ENCODE data around the gene AADACL3. TPM values are rescaled to one million over a fixed set of nuclear protein-coding genes. Genes with fewer than 3 reads are reported as not detected.

AADACL3 gene
- total RNA-seq, 1 experiment from 2014 or later = not detected

DNA sequence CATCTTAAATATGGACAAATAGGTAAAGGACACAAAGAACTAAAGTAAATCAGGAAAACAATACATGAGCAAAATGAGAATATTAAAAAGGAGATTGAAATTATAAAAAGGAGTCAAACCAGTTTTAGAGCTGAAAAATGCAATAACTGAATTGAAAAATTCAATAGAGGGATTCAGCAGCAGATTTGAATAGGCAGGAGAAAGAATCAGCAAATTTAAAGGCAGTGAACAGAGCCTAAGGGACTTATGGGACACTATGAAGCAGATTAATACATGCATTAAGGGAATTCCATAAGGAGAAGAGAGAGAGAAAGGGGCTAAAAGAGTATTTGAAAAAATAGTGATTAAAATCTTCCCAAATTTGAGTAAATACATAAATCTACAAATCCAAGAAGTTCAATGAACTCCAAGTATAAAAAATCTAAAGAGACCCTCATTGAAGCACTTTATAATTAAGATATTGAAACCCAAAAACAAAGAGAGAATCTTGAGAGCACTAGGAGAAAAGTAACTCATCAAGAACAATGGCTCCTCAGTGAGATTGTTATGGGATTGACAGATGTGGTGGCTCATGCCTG lies 33.0 kb downstream of the AADACL3 start:
- peaks cover 43% of the 10 kb centered on the region for H3K27me3 ChIP-seq (ENCODE audit: low read length)
- no peaks in the 10 kb centered on the region for H3K79me2 ChIP-seq (ENCODE audit: low read length)
- no TSS peak for BruUV-seq (replicated peaks)
- no peak overlapping the region for H3K4me2 ChIP-seq (ENCODE audit: low read length)
- TF ChIP-seq, protein P1, sequence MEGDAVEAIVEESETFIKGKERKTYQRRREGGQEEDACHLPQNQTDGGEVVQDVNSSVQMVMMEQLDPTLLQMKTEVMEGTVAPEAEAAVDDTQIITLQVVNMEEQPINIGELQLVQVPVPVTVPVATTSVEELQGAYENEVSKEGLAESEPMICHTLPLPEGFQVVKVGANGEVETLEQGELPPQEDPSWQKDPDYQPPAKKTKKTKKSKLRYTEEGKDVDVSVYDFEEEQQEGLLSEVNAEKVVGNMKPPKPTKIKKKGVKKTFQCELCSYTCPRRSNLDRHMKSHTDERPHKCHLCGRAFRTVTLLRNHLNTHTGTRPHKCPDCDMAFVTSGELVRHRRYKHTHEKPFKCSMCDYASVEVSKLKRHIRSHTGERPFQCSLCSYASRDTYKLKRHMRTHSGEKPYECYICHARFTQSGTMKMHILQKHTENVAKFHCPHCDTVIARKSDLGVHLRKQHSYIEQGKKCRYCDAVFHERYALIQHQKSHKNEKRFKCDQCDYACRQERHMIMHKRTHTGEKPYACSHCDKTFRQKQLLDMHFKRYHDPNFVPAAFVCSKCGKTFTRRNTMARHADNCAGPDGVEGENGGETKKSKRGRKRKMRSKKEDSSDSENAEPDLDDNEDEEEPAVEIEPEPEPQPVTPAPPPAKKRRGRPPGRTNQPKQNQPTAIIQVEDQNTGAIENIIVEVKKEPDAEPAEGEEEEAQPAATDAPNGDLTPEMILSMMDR (conservative IDR thresholded peaks at IDR 0.05; ENCODE audit: low read depth, low read length) = no peak
- TF ChIP-seq EZH2phosphoT487 (IDR thresholded peaks at IDR 0.05; ENCODE audit: borderline replicate concordance, low read length) (no peak), EZH2 (IDR thresholded peaks at IDR 0.05; ENCODE audit: low read length, unreplicated experiment) (no peak)
- ChIA-PET CTCF (no interaction called here), POLR2A (ENCODE audit: unreplicated experiment) (no interaction called here)
- no peaks in the 10 kb centered on the region for H3F3A ChIP-seq (ENCODE audit: low read length, unreplicated experiment)
- H3K9me2 ChIP-seq (replicated peaks; ENCODE audit: low read length) = no peaks in the 10 kb centered on the region
- no peak overlapping the region for H2AFZ ChIP-seq (ENCODE audit: low read length)
- no peaks in the 10 kb centered on the region for H4K20me1 ChIP-seq (ENCODE audit: low read length)
- no peaks in the 10 kb centered on the region for H3K36me3 ChIP-seq (ENCODE audit: low read depth, low read length)
- H3K4me1 ChIP-seq (ENCODE audit: insufficient read depth, low read length) = no peaks in the 10 kb centered on the region
- intact Hi-C loops (cut with micrococcal nuclease) = no loop called here
- H3K27ac ChIP-seq (ENCODE audit: low read length) = no peak overlapping the region
- no peak overlapping the region for H3K4me3 ChIP-seq (ENCODE audit: low read length)
- DNase-seq (no peak), ATAC-seq (no peak)
- H3K9me3 ChIP-seq (ENCODE audit: low read length) = 0 out of 2 replicates have a peak, but pooled peaks cover 5% of the 10 kb centered on the region
- H3K9ac ChIP-seq (ENCODE audit: low read length) = no peak overlapping the region

DNA sequence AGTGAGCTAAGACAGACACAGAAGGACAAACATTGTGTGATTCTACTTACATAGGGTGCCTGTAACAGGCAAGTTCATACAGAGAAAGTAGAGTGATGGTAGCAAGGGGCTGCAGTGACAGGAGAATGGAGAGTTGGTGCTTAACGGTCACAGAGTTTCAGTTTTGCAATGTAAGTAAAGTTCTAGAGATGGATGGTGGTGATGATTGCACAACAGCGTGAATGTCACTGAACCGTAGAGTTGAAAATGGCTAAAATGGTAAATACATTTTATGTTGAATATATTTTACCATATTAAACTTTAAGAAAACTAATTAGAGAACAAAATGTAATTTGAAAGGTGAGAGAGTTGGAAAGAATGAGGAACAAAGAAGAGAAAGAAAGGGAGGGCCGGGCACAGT lies 38.8 kb downstream of the AADACL3 start:
- no peak for DNase-seq
- peaks cover 86% of the 10 kb centered on the region for H3K27me3 ChIP-seq (ENCODE audit: low read length)
- H3K4me1 ChIP-seq (ENCODE audit: insufficient read depth, low read length) = no peaks in the 10 kb centered on the region
- ChIA-PET POLR2A (ENCODE audit: unreplicated experiment) (no interaction called here), CTCF (no interaction called here)
- no peaks in the 10 kb centered on the region for H3K36me3 ChIP-seq (ENCODE audit: low read depth, low read length)
- no peak overlapping the region for H3K4me2 ChIP-seq (ENCODE audit: low read length)
- no peak for TF ChIP-seq EZH2 (IDR thresholded peaks at IDR 0.05; ENCODE audit: low read length, unreplicated experiment)
- TF ChIP-seq EZH2phosphoT487 (IDR thresholded peaks at IDR 0.05; ENCODE audit: borderline replicate concordance, low read length) = no peak
- TF ChIP-seq, protein P1 (conservative IDR thresholded peaks at IDR 0.05; ENCODE audit: low read depth, low read length) = no peak
- no peaks in the 10 kb centered on the region for H3K9me2 ChIP-seq (replicated peaks; ENCODE audit: low read length)
- H2AFZ ChIP-seq (ENCODE audit: low read length) = no peak overlapping the region
- intact Hi-C loops (cut with micrococcal nuclease) = no loop called here
- H3K9me3 ChIP-seq (ENCODE audit: low read length) = no peaks in the 10 kb centered on the region
- H3K4me3 ChIP-seq (ENCODE audit: low read length) = no peak overlapping the region
- H3K9ac ChIP-seq (ENCODE audit: low read length) = no peak overlapping the region
- BruUV-seq (replicated peaks) = no TSS peak
- no peak overlapping the region for H3K27ac ChIP-seq (ENCODE audit: low read length)
- H3K79me2 ChIP-seq (ENCODE audit: low read length) = no peaks in the 10 kb centered on the region
- ATAC-seq = no peak
- H4K20me1 ChIP-seq (ENCODE audit: low read length) = no peaks in the 10 kb centered on the region
- no peaks in the 10 kb centered on the region for H3F3A ChIP-seq (ENCODE audit: low read length, unreplicated experiment)

DNA sequence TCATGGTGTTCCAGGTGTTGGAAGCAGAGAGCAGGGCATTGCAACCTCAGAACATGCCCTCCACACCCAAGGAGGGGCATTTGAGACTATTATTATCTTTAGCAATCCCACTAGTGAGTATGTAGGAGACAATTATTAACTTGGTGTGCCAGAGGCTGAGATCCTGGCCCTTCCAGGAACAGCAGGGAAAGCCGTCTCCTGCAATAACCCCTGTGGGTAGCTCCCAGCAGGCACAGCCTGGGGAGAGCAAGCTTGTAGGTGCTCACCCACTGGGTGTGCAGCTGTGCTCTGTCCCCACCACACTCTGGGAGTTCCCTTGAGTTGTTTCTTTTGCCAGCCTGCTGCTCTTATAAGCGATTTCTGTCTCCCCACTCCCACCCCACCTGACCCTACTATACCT lies 40.4 kb downstream of the AADACL3 start:
- Histone ChIP-seq H3K27me3 (ENCODE audit: low read length) (peaks cover 85% of the 10 kb centered on the region), H3K79me2 (ENCODE audit: low read length) (no peaks in the 10 kb centered on the region), H3K4me3 (ENCODE audit: low read length) (no peak overlapping the region), H2AFZ (ENCODE audit: low read length) (no peak overlapping the region), H3K9me3 (ENCODE audit: low read length) (no peaks in the 10 kb centered on the region), H3K4me1 (ENCODE audit: insufficient read depth, low read length) (no peaks in the 10 kb centered on the region), H3F3A (ENCODE audit: low read length, unreplicated experiment) (no peaks in the 10 kb centered on the region), H3K9me2 (replicated peaks; ENCODE audit: low read length) (no peaks in the 10 kb centered on the region), H3K9ac (ENCODE audit: low read length) (no peak overlapping the region), H4K20me1 (ENCODE audit: low read length) (no peaks in the 10 kb centered on the region), H3K4me2 (ENCODE audit: low read length) (no peak overlapping the region), H3K27ac (ENCODE audit: low read length) (no peak overlapping the region), H3K36me3 (ENCODE audit: low read depth, low read length) (no peaks in the 10 kb centered on the region)
- no peak for TF ChIP-seq EZH2 (IDR thresholded peaks at IDR 0.05; ENCODE audit: low read length, unreplicated experiment)
- no peak for TF ChIP-seq EZH2phosphoT487 (IDR thresholded peaks at IDR 0.05; ENCODE audit: borderline replicate concordance, low read length)
- TF ChIP-seq, protein P1 (conservative IDR thresholded peaks at IDR 0.05; ENCODE audit: low read depth, low read length) = no peak
- POLR2A ChIA-PET (ENCODE audit: unreplicated experiment) = no interaction called here
- CTCF ChIA-PET = no interaction called here
- BruUV-seq (replicated peaks) = no TSS peak
- DNase-seq (no peak), ATAC-seq (no peak)
- intact Hi-C loops (cut with micrococcal nuclease) = no loop called here
